ENCODE results near the gene ADGRL2. TPM values are rescaled to one million over a fixed set of nuclear protein-coding genes. Genes with fewer than 3 reads are reported as not detected.

Gene ADGRL2
- polyA plus RNA-seq, 3 donors, result not detected

DNA sequence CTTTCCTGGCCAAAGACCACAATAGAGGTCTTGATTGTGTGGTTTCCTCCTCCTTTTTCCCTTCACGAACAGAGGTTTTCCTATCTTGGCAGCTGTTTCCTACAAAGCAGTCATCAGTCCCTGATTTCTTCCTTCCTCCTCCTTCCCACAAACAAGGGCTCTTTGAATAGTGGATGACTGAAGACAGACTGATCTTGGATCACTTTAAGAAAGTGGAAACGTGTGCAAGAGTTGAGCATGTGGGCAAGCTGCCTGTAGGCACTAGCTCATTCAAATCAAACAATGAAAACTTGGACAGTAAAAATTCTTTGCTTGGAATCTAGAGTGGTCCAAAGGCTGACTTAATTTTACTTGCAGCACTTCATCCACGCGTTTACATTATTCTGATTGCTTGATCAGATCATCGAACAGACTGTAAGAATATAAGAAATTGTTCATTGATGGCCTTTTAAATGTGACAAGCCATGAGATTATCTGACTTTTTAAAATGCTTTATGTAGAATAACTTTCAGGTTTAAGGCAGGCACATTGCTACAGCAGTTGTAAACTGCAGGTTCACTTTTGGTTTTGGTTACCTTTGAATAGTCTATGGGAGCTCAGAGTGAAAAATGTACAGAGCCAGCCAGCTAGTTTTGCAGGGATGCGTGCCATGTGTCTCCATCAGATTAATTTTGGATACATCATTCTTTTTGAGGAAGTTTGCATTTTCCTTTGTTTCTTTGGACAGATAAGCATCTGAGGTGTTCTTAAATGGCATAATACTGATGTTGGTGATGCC is 34.4 kb downstream of the ADGRL2 start:
- H4K20me1 ChIP-seq (ENCODE audit: insufficient read depth, low read length), result no peaks in the 10 kb centered on the region
- H3K27me3 Mint-ChIP-seq (ENCODE audit: low read depth in 3 of 3), result peaks cover 0 to 2% (median 1%) of the 10 kb centered on the region in 3 donors
- H3K4me1 ChIP-seq (ENCODE audit: control insufficient read depth in 1 of 2, insufficient read depth in 2 of 2, low read length in 2 of 2), result no peaks in the 10 kb centered on the region
- no peaks in the 10 kb centered on the region for H3K79me2 ChIP-seq (ENCODE audit: insufficient read depth, low read length)
- no peak overlapping the region for H3K27ac ChIP-seq (ENCODE audit: low read depth in 1 of 2, low read length in 2 of 2)
- no peaks in the 10 kb centered on the region for H3K27me3 ChIP-seq (ENCODE audit: control insufficient read depth in 2 of 2, insufficient read depth in 2 of 2, low read length in 2 of 2)
- H3K9me3 ChIP-seq (replicated peaks in 1 of 2; ENCODE audit: control insufficient read depth in 1 of 2, insufficient read depth in 1 of 2, low read length in 2 of 2), result no peaks in the 10 kb centered on the region
- H3K27ac Mint-ChIP-seq, result no peak overlapping the region
- H3K9me3 Mint-ChIP-seq, result peaks cover 0 to 3% (median 0%) of the 10 kb centered on the region in 7 donors
- intact Hi-C loops (cut with micrococcal nuclease), result no loop called here
- no peaks in the 10 kb centered on the region for H3K36me3 Mint-ChIP-seq
- H3K36me3 ChIP-seq (replicated peaks in 1 of 2; ENCODE audit: control insufficient read depth in 1 of 2, insufficient read depth in 2 of 2, low read length in 2 of 2), result no peaks in the 10 kb centered on the region
- no peaks in the 10 kb centered on the region for H3K4me1 Mint-ChIP-seq
- no peak for DNase-seq
- 73% methylated on average over 3 of the region's 6 CpGs for WGBS (ENCODE audit: insufficient coverage)
- no peak overlapping the region for H3K4me3 Mint-ChIP-seq
- no peak overlapping the region for H3K9ac ChIP-seq (ENCODE audit: insufficient read depth, low read length, poor library complexity, severe bottlenecking)
- H3K4me2 ChIP-seq (replicated peaks; ENCODE audit: extremely low read depth, low read length, poor library complexity, severe bottlenecking), result no peak overlapping the region
- TF ChIP-seq, protein P1, sequence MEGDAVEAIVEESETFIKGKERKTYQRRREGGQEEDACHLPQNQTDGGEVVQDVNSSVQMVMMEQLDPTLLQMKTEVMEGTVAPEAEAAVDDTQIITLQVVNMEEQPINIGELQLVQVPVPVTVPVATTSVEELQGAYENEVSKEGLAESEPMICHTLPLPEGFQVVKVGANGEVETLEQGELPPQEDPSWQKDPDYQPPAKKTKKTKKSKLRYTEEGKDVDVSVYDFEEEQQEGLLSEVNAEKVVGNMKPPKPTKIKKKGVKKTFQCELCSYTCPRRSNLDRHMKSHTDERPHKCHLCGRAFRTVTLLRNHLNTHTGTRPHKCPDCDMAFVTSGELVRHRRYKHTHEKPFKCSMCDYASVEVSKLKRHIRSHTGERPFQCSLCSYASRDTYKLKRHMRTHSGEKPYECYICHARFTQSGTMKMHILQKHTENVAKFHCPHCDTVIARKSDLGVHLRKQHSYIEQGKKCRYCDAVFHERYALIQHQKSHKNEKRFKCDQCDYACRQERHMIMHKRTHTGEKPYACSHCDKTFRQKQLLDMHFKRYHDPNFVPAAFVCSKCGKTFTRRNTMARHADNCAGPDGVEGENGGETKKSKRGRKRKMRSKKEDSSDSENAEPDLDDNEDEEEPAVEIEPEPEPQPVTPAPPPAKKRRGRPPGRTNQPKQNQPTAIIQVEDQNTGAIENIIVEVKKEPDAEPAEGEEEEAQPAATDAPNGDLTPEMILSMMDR (IDR thresholded peaks at IDR 0.05), result no peak
- H3K4me3 ChIP-seq (replicated peaks in 1 of 3; ENCODE audit: low read depth in 2 of 3, low read length in 3 of 3), result no peak overlapping the region
- no peak overlapping the region for H2AFZ ChIP-seq (ENCODE audit: insufficient read depth, low read depth, low read length, poor library complexity, severe bottlenecking)

DNA sequence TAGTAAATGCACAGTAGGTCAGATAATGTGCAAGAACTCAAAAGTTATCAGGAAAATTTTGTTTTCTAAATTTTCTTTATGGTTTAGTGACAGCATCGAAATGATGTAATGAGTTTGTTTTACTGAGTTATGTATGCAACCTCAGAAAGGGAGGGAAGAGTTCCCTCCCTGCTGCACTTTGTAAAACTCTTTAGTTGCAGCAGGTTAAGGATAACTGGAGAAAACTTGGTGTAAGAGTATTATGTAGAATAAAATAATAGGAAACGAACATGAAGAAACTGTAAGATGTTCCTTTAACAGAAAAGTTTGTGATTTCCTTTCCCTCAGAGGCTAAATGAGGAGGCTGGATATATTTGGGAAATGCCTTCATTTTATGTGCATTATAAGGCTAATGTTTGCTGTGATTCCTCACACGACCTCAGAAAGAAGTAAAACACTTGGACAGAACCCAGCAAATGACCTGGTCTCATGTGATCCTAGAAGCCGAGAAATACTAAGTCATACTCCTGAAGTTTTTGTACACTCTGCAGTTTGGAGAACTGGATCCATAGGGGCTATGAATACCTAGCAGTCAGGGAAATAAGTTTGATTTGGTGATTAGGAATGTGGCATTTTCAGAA is 35.4 kb downstream of the ADGRL2 start:
- Mint-ChIP-seq H3K4me3 (no peak overlapping the region), H3K36me3 (no peaks in the 10 kb centered on the region), H3K27me3 (ENCODE audit: low read depth in 3 of 3) (peaks cover 0 to 2% (median 1%) of the 10 kb centered on the region in 3 donors), H3K9me3 (peaks cover 0 to 3% (median 0%) of the 10 kb centered on the region in 7 donors), H3K27ac (no peak overlapping the region), H3K4me1 (no peaks in the 10 kb centered on the region)
- H4K20me1 ChIP-seq (ENCODE audit: insufficient read depth, low read length), result no peaks in the 10 kb centered on the region
- TF ChIP-seq, protein P1 (IDR thresholded peaks at IDR 0.05), result no peak
- H3K4me3 ChIP-seq (replicated peaks in 1 of 3; ENCODE audit: low read depth in 2 of 3, low read length in 3 of 3), result no peak overlapping the region
- 74% methylated on average over 3 of the region's 4 CpGs for WGBS (ENCODE audit: insufficient coverage)
- intact Hi-C loops (cut with micrococcal nuclease), result no loop called here
- no peaks in the 10 kb centered on the region for H3K79me2 ChIP-seq (ENCODE audit: insufficient read depth, low read length)
- no peak overlapping the region for H3K27ac ChIP-seq (ENCODE audit: low read depth in 1 of 2, low read length in 2 of 2)
- no peak for DNase-seq
- H3K9ac ChIP-seq (ENCODE audit: insufficient read depth, low read length, poor library complexity, severe bottlenecking), result no peak overlapping the region
- no peaks in the 10 kb centered on the region for H3K4me1 ChIP-seq (ENCODE audit: control insufficient read depth in 1 of 2, insufficient read depth in 2 of 2, low read length in 2 of 2)
- no peaks in the 10 kb centered on the region for H3K9me3 ChIP-seq (replicated peaks in 1 of 2; ENCODE audit: control insufficient read depth in 1 of 2, insufficient read depth in 1 of 2, low read length in 2 of 2)
- H2AFZ ChIP-seq (ENCODE audit: insufficient read depth, low read depth, low read length, poor library complexity, severe bottlenecking), result no peak overlapping the region
- H3K27me3 ChIP-seq (ENCODE audit: control insufficient read depth in 2 of 2, insufficient read depth in 2 of 2, low read length in 2 of 2), result no peaks in the 10 kb centered on the region
- no peaks in the 10 kb centered on the region for H3K36me3 ChIP-seq (replicated peaks in 1 of 2; ENCODE audit: control insufficient read depth in 1 of 2, insufficient read depth in 2 of 2, low read length in 2 of 2)
- H3K4me2 ChIP-seq (replicated peaks; ENCODE audit: extremely low read depth, low read length, poor library complexity, severe bottlenecking), result no peak overlapping the region

Data from CD14-positive monocyte (primary cell).